Uterus (tissue), 2 donors: ENCODE measurements around the gene GRK6.

Experiments used
- CTCF ChIP-seq, 4 experiments: fragments of 200-600 bp in 2 of 4; fragments of 450-650 bp in 2 of 4; sonication (generic) in 2 of 4; IDR thresholded peaks; one replicate each; pipeline ENCODE4 v1.5.1; 2016 to 2019; ENCODE audit warnings: antibody characterized with exemption in 4 of 4, mild to moderate bottlenecking in 2 of 4, moderate library complexity in 1 of 4
- POLR2A ChIP-seq, 2 donors: fragments of 450-650 bp; IDR thresholded peaks; one replicate each; pipeline ENCODE4 v1.6.1; 2016; ENCODE audit warnings: antibody characterized with exemption in 2 of 2, mild to moderate bottlenecking in 1 of 2, moderate library complexity in 1 of 2

- TF ChIP-seq CTCF (IDR thresholded peaks at IDR 0.05) (no peak), POLR2A (IDR thresholded peaks at IDR 0.05) (no peak)
Observed at GRCh38 chr5:177383181-177383580, 43.3 kb upstream of the GRK6 start.
